Mucosa of gallbladder (tissue), 1 donor: ENCODE data around the gene SPI1. TPM values are rescaled to one million over a fixed set of nuclear protein-coding genes. Genes with fewer than 3 reads are reported as not detected.
"Not testable (repeated sequence)": the region's sequence is repeated elsewhere in the genome, so short reads cannot be mapped to it uniquely, and the experiment has no call there.

Source experiments
- DNase-seq: peaks from one replicate; pipeline ENCODE4 v3.0.0-alpha.2; 2020; ENCODE audit warnings: low spot score
- total RNA-seq: library from RNA; stranded (reverse); gene quantifications from one replicate; pipeline ENCODE4 v1.2.1, GENCODE V29; 2021
- donor health status: DM: no; HTN: no; CAD: no.

Gene SPI1
- total RNA-seq, 1 donor from 2014 or later, result 35.3 TPM

DNA sequence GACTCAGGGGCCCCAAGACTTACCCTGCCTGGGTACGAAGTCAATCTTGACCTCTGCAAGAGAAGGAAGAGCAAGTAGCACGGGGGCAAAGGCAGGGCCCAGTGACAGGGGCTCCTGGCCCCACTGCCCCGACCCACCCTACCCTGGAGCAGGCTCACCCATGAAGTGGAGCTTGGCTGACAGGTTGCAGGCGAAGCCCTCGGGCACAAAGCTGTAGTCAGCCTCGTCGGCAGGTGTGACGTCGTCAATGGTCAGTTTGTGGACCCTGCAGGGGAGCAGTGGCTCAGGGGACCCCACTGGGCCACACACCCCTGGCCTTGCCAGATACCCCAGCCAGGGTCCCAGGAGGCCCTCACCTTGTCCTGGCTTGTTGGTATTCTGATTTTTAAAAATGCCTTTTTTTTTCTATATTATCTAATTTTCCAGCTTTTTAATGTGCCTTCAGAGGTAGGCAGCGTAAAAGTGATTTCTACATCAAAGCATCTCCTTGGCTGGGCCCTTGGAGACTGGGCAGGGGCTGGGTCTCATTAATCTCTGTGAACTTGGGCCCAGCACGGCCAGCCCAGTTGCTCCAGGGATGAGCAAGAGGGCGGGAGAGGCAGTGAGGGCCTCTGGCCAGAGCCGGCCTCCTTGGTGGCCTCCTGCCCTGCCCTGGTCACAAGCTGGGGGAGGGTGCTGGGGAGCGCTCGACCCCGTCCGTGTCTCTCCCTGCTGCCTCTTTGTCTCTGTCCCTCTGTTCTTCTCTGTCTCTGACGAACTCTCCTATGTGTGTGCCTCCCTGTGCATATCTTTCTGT lies 37.2 kb downstream of the SPI1 start:
- no peak for DNase-seq

DNA sequence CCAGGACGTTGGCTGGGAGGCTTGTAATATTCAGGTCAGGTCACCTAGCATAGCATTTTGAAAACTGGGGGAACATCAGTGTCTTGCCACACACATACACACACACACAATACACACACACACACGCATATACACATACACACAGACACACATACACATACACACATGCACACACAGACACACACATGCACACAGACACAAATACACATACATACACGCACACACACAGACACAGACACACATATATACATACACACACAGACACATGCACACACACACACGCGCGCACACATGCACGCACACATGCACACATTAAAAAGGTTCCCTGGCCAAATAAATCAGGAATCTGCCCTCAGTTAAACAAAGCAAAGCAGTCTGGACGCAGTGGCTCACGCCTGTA lies 38.3 kb downstream of the SPI1 start:
- DNase-seq, result no peak

DNA sequence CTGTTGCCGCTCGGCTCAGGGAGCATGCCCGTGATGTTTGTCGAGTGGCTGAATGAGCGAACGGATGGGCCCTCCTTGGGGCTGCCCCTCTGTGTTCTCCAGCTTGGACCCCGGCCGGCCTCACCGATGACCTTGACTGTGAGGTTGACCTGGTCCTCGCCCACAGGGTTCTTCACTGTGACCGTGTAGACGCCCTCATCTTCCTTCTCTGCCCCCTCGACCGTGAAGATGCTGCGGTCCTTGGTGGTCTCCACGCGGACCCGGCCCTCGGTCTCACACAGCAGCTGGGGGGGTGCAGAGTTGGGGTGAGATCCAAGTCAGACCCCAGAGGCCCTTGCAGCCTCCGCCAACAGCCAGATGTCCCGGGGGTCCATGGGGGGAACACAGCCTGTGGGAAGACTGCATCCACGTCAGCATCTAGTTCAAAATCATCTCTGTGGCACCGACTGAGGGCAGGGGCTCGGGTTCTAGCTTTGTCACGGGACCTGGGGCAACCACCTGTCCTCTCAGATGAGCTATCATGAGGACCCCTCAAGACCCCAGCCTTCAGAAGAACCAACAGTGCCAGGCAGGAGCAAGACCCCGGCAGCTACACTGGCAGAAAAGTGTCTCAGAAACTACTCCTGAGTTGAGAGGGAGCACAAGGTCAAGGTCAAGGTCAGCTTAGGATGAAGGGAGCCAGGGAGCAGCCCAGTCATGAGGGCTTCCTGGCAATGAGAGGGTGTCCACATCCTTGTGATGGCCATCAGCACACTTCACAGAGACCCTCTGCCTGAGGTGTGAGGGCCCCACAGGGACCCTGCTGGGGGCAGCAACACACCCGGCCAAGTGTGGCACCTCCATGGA lies 39.7 kb downstream of the SPI1 start:
- no peak for DNase-seq

DNA sequence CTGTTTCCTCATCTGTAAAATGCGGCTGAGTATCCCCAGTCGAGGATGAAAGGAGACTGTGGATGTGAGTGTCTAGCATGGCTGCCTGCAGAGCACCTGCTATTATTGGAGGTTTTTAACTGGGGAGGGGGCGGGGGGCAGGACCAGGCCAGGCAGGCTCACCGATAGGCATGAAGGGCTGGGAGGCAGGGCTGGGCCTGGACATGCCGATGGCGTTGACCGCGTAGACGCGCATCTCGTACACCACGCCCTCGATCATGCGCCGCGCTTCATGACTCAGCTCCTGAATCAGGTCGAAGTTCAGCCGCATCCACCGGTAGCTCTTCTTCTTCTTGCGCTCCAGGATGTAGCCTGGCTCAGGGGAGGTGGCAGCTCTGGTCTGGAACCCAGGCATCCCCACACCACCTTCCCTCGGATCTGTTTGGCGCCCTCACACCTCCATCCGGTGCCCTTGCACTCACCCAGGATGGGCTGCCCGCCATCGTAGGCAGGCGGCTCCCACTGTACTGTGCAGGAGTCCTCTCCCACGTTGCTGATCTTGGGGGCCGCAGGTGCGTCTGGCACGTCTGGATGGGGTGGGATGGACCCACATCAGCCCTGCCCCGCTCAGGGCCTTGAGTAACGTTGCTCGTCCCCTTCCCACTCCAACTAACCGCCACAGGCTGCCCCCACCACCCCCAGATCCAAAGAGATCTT lies 41.0 kb downstream of the SPI1 start:
- DNase-seq, result no peak

DNA sequence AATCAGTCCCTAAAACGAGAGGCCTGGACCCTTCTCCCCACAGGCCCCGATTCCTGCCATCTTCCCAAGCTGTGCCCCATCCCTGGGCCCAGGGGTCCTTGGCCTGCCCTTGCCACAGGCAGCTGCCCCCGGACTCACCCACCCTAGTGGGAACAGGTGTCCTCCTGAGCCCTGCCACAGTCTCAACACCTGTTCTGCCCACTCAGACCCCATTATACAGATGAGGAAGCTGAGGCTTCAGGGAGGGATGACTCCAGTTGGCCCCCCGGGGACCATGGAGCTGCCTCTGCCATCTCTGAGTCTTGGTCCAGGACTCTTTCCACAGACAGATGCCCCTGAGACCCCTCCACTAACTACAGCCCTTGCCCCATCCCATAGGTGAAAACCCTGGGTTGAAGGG lies 41.8 kb downstream of the SPI1 start:
- no peak for DNase-seq

DNA sequence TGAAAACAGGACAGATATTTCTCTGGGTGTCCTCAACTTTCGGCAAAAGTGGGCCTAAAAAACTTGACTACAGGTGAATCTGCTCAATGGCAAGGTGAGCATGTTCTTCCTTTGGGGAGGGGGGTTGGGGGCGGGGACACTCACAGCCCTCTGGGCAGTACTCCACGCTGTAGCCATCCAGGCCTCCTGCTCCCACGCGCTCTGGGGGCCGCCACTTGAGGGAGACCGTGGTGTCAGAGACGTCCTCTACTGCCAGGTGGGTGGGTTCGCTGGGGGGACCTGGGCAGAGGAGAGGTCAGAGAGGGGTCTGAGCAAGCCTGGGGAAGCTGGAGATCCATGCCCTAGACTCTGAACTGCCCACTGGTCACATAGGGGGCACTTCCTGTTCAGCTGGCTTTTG lies 42.6 kb downstream of the SPI1 start:
- no peak for DNase-seq

DNA sequence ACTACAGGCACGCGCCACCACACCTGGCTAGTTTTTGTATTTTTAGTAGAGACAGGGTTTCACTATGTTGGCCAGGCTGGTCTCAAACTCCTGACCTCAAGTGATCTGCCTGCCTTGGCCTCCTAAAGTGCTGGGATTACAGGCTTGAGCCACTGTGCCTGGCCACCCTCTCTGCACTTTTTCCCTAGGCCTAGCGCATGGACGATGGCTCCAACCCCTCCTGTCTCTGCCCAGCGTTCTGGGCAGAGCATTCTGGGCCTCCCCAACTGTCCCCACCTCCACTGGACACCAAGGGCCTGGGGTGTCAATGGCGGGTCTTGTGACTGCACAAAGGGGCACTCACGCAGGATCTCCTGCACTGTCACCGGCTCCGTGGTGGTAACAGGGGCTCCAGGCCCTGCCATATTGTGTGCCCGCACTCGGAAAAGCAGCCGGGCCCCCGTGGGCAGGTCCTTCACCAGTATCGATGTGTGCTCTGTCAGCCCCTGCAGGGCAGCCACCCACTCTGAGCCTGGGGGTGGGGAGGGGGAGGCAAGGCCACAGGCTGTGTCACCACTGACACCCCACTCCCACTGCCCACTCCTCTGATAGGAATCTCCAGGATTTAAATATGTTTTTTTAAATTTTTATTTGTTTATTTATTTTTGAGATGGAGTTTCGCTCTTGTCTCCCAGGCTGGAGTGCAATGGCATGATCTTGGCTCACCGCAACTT lies 43.5 kb downstream of the SPI1 start:
- not testable (repeated sequence) for DNase-seq

DNA sequence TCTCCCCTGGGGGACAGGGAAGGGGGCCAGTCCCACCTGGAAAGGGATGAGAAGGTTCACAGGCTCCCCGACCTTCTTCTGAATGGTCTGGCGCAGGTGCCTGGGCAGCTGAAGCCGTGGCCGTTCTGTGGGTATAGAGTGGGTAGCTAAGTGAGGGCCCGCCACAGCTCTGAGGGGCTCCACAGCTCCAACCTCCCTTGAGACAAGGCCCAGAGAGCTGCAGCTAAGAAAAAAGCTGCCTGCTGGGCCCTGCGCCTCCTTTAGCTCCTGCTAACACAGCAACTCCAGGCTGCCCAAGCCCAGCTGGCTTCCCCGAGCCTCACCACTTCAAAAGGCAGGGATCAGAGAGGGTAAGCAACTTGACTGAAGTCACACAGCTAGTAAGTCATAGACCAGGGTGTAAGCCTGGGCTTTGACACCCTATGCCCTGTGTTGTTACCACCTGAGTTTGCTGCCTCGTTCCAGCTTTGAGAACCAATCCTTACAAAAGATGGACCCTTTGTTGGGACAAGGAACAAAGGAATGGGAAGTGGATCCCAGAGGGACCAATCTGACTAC lies 44.4 kb downstream of the SPI1 start:
- DNase-seq, result no peak

DNA sequence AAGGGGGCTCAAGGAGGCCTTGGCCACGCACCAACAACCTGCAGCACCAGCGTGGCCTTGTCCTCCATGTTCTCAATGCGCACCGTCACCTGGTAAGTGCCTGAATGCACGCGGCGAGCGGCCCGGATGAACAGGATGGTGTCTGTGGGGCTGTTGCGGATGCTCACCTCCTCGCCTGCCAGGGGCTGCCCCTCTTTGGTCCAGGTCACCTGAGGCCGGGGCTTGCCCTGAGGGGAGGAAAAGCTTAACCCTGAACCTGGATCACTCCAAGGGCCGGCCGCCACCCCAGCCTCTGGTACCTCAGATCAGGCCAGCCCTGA lies 44.9 kb downstream of the SPI1 start:
- no peak for DNase-seq

DNA sequence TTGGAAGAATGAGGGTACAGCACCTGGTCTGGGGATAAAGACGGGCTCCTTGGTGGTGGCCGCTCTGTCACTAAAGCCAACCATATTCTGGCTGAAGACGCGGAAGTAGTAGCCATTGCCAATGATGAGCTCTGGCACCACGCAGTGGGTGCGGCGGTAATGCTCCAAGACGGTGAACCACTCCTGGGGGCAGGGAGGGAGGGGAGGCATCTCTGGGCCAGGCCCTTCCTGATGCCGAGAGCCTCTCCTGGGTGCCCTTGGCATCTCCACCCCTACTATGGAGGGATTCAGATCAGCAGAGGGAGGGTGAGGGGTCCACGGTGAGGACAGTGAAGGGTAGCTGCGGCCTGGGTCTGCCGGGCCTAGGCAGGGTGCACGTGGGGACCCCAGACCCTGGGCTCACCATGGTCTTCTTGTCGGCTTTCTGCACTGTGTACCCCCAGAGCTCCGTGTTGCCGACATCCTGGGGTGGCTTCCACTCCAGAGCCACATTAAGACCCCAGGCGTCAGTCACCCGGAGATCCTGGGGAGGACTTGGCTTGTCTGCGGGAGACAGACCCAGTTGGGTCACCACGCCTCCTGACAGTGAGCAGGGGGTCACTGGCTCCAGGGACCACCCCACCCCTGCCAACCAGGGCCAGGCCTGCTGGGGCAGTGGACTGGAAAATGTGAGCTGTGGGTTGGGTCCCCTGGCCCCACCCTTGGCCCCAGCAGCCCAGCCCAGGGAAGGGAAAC lies 45.4 kb downstream of the SPI1 start:
- DNase-seq, result no peak

DNA sequence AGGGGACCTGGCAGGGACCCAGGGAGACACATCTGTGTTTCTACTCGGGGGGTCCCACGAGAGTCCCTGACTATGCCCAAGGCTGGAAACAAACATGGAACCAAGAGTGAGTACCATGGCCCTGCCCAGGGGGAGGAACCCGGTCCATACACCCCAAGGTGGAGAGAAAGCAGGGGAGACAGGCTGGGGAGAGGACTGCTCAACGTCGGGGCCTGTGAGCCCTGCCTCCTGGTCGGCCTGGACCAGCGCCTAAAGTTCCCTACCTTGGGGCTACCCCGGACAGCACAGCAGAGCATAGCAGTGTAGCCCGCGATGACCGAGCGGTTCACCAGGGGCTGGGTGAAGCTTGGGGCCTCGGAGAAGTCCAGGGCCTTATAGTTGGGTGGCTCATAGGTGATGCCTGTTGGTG lies 46.0 kb downstream of the SPI1 start:
- no peak for DNase-seq

DNA sequence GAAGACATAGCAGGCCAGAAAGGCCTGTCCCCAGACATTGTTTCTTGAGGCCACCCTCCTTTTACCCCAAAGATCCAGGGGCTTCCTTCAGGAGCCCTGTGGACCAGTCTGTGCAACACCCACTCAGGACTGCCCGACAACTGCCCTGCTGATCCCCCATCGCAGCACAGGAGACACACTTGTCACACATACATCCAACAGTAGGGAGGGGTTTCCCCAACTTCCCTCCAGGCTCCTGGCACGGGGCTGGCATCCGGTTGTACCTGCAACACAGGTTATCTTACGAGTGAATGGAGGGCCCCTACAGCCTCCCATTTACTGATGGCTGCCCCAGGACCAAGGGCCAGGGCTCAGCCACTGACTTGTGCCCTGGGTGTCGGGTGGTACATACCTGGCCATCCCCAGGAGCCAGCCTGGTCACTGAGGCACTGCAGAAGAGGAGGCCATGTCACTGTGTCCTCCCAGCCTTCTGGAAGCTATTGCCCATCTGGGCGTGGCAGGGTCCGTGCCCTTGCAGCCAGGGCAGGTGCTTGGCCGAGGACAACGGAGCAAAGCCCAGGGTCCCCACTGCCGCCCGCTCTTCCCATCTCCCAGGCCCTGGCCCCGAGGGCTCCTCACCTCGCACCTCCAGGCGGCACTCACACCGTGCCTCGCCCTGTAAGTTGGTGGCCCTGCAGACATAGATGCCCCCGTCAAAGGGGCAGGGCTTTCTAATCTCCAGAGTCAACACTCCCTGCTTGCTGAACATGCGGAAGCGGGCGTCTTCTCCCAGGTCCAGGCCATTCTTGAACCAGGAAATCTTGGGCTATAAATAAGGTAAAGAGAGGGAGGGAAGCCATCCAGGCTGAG lies 46.7 kb downstream of the SPI1 start:
- no peak for DNase-seq

DNA sequence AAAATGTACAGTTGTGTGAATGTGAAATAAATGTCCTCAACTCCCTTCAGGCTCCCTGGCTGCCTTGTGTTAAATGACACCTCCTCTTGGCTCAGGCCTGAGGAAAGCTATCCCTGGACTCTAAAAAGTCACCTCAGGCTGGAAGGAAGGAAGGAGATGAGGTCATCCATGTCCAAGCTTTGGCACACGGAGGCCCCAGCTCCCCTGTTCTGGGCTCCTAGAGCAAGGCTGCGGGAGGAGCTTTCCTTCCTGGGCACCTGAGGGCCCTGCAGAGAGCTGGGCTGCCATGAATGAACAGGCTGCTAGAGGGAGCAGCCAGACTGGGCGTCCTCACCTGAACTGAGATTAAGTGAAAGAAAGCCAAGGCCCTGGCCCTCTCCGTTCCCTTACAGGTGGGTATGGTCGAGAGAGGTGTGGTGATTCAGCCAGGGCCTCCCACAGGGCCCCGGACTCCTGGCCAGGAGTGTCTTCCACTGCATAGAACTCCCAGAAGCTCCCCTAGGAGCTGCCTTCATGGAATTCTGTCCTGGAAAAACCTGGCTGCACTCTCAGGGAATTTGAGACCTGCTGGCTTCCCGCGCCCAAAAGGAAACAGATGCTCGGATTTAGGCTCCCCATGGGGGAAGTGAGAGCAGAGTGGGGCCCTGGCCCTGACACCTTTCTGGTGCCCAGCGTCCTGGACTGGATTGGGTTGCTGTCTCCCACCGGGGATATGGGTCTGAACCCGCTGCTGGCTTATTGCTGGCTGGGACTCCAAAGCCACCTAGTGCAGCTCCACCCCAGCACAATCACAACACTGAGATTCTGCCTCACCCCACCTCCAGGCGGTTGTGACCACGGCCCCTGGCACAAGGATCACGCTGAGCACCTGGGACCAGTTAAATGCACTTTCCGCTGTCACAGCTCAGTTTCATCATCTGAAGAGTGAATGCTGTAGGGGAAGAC lies 48.1 kb downstream of the SPI1 start:
- no peak for DNase-seq

DNA sequence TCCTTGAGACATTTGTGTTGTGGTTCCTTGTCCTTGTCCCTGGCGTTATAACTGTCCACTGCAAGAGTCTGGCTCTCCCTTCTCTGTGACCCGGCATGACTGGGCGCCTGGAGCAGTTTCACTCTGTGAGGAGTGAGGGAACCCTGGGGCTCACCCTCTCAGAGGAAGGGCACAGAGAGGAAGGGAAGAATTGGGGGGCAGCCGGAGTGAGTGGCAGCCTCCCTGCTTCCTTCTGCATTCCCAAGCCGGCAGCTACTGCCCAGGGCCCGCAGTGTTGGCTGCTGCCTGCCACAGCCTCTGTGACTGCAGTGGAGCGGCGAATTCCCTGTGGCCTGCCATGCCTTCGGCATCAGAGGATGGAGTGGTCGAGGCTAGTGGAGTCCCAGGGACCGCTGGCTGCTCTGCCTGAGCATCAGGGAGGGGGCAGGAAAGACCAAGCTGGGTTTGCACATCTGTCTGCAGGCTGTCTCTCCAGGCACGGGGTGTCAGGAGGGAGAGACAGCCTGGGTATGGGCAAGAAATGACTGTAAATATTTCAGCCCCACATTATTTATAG lies 48.8 kb downstream of the SPI1 start:
- DNase-seq, result no peak

DNA sequence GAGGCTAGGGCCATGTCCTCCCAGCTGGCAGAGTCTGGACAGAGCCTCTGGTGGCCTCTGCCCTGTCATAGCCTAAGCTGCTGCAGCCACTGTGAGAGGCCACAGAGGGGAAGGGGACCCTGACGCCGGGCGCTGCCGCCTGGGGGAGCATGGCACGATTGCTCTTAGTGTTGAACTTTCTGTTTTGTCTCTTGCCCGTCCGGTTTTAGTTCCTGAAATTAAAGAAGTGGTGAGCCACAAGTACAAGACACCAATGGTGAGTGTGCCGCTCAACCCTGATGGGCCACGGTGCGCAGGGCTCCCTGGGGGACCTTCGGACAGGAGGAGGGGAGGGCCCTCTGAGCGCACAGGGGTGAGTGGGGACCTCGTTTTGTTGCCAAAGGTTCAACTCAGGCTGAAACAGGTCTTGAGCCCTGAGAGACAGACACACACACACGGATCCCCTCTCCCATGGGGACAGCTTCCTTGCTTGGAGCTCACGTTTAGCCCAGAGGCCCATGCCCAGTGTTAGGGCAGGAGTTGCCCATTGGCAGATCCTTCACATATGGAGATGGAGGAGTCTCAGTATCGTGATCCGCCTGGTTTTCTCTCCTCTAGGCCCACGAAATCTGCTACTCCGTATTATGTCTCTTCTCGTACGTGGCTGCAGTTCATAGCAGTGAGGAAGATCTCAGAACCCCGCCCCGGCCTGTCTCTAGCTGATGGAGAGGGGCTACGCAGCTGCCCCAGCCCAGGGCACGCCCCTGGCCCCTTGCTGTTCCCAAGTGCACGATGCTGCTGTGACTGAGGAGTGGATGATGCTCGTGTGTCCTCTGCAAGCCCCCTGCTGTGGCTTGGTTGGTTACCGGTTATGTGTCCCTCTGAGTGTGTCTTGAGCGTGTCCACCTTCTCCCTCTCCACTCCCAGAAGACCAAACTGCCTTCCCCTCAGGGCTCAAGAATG lies 49.6 kb downstream of the SPI1 start:
- no peak for DNase-seq

DNA sequence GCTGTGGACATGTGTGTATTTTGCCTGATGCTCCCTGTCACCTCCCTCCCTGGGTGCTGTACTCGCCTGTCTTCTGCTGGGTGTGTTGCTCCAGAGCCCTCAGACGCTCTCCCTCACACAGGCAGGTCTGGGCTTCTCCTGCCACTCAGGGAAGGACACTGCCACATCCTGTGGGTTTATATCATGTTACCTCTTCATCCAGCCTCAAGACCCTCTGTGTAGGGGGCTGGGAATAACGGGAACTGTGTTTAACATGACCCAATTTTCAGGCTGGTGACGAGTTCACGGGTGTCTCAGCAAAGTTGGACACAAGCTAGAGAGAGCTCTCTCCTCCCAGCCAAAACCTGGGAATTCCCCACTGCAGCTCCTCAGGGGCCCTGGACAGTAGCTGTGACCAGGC lies 50.4 kb downstream of the SPI1 start:
- DNase-seq, result no peak

DNA sequence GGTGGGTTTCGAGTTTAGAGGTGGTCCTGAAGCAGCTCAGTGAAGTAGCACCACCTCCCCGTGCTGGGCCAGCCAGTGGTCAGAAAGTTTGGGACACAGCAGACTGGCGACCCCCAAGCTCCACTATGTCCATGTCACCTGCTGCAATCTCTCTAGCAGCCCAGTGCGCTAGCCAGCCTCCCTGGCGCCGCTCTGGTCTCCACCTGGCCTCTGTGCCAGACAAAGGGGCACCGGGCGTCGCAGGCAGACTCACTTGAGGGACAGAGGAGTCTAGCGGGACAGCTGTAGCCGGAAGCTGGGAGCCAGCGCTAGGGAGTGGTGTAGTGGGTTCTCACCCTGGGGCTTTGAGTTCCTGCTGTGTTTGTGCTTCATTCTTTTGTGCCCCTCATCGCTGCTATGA lies 51.3 kb downstream of the SPI1 start:
- no peak for DNase-seq
